ENCODE data around the gene TMEM170B.

TMEM170B gene

GRCh38 chr6:11497881-11498280 is 39.7 kb upstream of the TMEM170B start:
- H3K27ac ChIP-seq (ENCODE audit: low read depth, low read length, poor library complexity, severe bottlenecking) = no peak overlapping the region
- no peak overlapping the region for H3K9ac ChIP-seq (ENCODE audit: low read length)
- H3K4me1 ChIP-seq (ENCODE audit: insufficient read depth, low read length, severe bottlenecking) = peaks cover 33% of the 10 kb centered on the region
- H3K27me3 ChIP-seq (ENCODE audit: insufficient read depth, low read length) = no peaks in the 10 kb centered on the region
- H3K9me2 ChIP-seq (ENCODE audit: low read depth, low read length) = no peaks in the 10 kb centered on the region
- H3F3A ChIP-seq (ENCODE audit: insufficient read depth, low read length) = no peaks in the 10 kb centered on the region
- H4K20me1 ChIP-seq (ENCODE audit: insufficient read depth, low read length) = no peaks in the 10 kb centered on the region
- H3K79me2 ChIP-seq (ENCODE audit: insufficient read depth, low read length) = no peaks in the 10 kb centered on the region
- TF ChIP-seq EZH2 (IDR thresholded peaks at IDR 0.05; ENCODE audit: borderline replicate concordance, low read length) = no peak
- no peak for TF ChIP-seq CTCF (IDR thresholded peaks at IDR 0.05; ENCODE audit: low read length)
- H3K36me3 ChIP-seq (ENCODE audit: insufficient read depth, low read length) = no peaks in the 10 kb centered on the region
- H3K4me2 ChIP-seq (ENCODE audit: low read length) = no peak overlapping the region
- H2AFZ ChIP-seq (ENCODE audit: low read length) = no peak overlapping the region
- no peak overlapping the region for H3K4me3 ChIP-seq (ENCODE audit: low read depth, low read length, poor library complexity, severe bottlenecking)
- 0 out of 2 replicates have a peak, but pooled peaks cover 2% of the 10 kb centered on the region for H3K9me3 ChIP-seq (ENCODE audit: low read length)

DNA sequence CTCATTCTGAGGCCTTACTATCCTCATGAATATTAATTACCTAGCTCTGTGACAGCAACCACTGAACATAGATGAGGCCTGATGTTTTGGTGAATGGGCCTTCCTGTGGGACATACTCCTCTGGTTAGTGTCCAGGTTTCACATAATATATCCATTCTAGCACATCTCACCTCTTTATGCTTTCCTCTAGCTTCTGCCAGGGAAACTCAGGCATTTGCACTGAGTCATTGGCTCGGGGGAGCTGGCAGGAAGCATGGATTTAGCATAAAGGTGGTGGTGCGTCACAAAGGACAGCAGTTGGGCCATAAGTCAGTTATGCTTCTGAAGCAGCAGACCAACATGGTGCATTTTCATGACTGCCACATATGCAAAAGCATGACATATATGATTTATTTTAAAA is 37.5 kb upstream of the TMEM170B start:
- no peak for TF ChIP-seq CTCF (IDR thresholded peaks at IDR 0.05; ENCODE audit: low read length)
- TF ChIP-seq EZH2 (IDR thresholded peaks at IDR 0.05; ENCODE audit: borderline replicate concordance, low read length) = no peak
- H3K27me3 ChIP-seq (ENCODE audit: insufficient read depth, low read length) = no peaks in the 10 kb centered on the region
- no peaks in the 10 kb centered on the region for H3K9me2 ChIP-seq (ENCODE audit: low read depth, low read length)
- H3K27ac ChIP-seq (ENCODE audit: low read depth, low read length, poor library complexity, severe bottlenecking) = no peak overlapping the region
- no peak overlapping the region for H3K4me2 ChIP-seq (ENCODE audit: low read length)
- no peak overlapping the region for H3K9ac ChIP-seq (ENCODE audit: low read length)
- H3K4me1 ChIP-seq (ENCODE audit: insufficient read depth, low read length, severe bottlenecking) = peaks cover 14% of the 10 kb centered on the region
- H3K79me2 ChIP-seq (ENCODE audit: insufficient read depth, low read length) = no peaks in the 10 kb centered on the region
- 0 out of 2 replicates have a peak, but pooled peaks cover 2% of the 10 kb centered on the region for H3K9me3 ChIP-seq (ENCODE audit: low read length)
- H3K4me3 ChIP-seq (ENCODE audit: low read depth, low read length, poor library complexity, severe bottlenecking) = no peak overlapping the region
- no peaks in the 10 kb centered on the region for H4K20me1 ChIP-seq (ENCODE audit: insufficient read depth, low read length)
- no peaks in the 10 kb centered on the region for H3K36me3 ChIP-seq (ENCODE audit: insufficient read depth, low read length)
- H2AFZ ChIP-seq (ENCODE audit: low read length) = no peak overlapping the region
- no peaks in the 10 kb centered on the region for H3F3A ChIP-seq (ENCODE audit: insufficient read depth, low read length)

DNA sequence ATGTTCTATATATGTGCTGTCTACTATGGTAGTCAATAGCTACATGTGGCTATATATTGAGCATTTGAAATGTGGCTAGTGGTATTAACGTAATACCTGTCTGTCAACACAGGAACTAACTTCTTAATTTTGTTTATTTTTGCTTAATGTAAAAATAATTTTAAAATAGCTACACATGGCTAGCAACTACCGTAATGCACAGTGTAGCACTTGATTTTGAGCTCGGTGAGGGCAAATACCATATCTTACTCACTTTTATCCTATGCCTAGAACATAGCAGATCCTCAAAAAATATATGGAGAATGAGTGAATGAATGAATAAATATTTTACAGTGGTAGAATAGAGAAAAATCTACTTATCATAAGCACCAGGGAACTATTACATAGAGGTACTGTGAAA is 28.1 kb upstream of the TMEM170B start:
- Histone ChIP-seq H4K20me1 (ENCODE audit: insufficient read depth, low read length) (no peaks in the 10 kb centered on the region), H3K9me2 (ENCODE audit: low read depth, low read length) (no peaks in the 10 kb centered on the region; the same call in 1 of the 2 replicates), H3K4me3 (ENCODE audit: low read depth, low read length, poor library complexity, severe bottlenecking) (no peak overlapping the region), H3K9ac (ENCODE audit: low read length) (no peak overlapping the region), H3K4me2 (ENCODE audit: low read length) (no peak overlapping the region), H3K27ac (ENCODE audit: low read depth, low read length, poor library complexity, severe bottlenecking) (no peak overlapping the region), H3K9me3 (ENCODE audit: low read length) (no peaks in the 10 kb centered on the region), H3F3A (ENCODE audit: insufficient read depth, low read length) (no peaks in the 10 kb centered on the region), H3K4me1 (ENCODE audit: insufficient read depth, low read length, severe bottlenecking) (no peaks in the 10 kb centered on the region), H3K36me3 (ENCODE audit: insufficient read depth, low read length) (no peaks in the 10 kb centered on the region), H3K79me2 (ENCODE audit: insufficient read depth, low read length) (no peaks in the 10 kb centered on the region), H2AFZ (ENCODE audit: low read length) (no peak overlapping the region), H3K27me3 (ENCODE audit: insufficient read depth, low read length) (no peaks in the 10 kb centered on the region)
- TF ChIP-seq EZH2 (IDR thresholded peaks at IDR 0.05; ENCODE audit: borderline replicate concordance, low read length) (no peak), CTCF (IDR thresholded peaks at IDR 0.05; ENCODE audit: low read length) (no peak)

Measured in OCI-LY1 (cell line).